SIG-M5 treated with dmso at 0.1 percent for 504 hours (cell line): ENCODE results near the gene CPNE9.

Source experiments
- DNase-seq: peaks from one replicate; lab custom pipeline; 2025; ENCODE audit not compliant: unreplicated experiment; lab: John Stamatoyannopoulos, UW

CPNE9 gene

DNA sequence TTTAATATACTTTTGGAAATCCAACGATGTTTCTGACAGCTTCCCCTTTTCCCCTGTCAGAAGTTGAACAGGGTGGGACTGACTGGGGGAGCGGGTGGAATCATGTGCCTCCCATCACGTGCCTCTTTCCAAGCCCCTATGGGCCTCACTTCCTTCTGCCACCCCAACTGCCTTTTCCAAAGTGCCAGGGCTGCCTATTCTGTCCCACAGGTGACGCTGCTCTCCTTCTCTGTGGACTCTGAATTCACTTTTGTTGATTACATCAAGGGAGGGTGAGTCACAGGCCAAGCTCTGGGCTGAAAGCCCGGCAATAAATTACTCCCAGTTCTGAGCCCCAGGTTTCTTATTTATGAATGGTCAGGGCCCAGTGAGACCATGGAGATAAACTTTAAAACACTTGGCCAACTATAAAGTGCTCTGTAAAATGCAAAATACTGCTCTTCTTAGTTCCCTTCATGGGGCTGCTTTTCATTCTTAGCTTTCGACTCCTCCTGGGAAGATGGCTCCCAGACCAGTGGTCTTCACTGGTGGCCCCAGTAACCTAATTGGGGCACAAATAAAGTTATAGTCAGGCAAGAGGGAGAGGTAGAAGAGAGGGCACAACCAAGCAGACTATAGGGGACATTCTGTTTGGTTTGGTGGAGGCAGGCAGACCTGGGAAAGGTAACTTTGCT, 12.3 kb downstream of the CPNE9 start:
- DNase-seq, result peak; percentile 97

DNA sequence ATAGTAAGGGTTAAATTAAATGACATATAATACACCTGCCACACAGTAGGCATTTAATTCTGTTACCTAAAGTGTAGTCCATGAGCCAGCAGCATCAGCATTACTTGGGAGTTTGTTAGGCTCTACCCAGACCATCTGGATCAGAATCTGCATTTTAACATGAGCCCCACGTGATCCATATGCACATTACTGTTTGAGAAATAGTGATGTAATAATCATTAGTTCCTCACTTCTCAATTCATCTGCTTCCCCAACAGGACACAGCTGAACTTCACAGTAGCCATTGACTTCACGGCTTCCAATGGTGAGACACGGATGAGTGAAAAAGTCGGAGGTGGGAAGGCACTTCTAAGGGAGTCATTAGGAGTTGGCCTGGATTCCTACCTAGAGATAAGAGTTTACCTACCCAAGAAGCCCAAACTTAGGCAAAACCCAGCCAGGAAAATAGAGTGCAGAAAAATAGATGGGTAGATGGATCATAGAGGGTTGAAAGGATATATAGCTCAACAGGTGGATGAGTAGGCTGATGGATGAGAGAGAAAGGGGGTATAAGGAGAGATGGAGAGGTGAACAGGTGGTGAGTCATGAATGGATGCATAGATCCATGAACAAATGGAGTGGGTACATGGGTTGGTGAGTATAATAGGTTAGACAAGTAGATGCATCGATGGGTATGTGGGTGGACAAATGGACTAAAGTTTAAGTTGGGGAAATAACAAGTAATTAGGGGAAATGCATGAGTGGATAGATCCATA, 13.3 kb downstream of the CPNE9 start:
- no peak for DNase-seq

DNA sequence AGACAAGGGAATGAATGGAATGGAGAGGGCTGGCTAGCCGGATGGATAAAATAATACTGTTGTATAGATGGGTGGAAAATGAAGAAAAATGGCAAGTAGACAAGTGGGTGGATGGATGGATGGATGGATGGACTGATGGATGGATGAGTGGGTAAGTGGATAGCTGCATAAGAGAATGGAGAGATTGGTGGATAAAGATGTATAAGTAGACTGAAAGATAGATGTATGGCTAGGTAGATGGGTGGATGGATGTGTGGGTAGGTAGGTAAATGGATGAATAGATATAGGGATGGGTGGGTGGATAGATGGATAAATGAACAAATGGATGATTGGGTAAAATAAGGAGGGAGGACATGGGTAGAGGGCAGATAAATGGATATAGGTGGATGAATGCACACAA, 13.9 kb downstream of the CPNE9 start:
- no peak for DNase-seq

DNA sequence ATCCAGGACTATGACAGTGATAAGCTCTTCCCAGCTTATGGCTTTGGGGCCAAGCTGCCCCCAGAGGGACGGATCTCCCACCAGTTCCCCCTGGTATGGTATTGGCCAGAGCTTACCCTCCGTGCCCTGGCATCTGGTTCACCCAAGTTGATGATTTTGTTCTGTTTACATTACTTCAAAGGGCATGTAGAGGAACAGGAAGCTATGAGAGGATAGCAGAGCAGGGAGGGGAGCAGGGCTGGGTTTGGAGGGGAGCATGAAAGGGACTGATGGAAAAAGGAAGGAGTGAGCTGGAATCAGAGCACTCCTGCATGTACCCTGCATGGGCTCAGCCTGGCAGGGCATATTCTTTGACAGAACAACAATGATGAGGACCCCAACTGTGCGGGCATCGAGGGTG, 14.5 kb downstream of the CPNE9 start:
- no peak for DNase-seq

DNA sequence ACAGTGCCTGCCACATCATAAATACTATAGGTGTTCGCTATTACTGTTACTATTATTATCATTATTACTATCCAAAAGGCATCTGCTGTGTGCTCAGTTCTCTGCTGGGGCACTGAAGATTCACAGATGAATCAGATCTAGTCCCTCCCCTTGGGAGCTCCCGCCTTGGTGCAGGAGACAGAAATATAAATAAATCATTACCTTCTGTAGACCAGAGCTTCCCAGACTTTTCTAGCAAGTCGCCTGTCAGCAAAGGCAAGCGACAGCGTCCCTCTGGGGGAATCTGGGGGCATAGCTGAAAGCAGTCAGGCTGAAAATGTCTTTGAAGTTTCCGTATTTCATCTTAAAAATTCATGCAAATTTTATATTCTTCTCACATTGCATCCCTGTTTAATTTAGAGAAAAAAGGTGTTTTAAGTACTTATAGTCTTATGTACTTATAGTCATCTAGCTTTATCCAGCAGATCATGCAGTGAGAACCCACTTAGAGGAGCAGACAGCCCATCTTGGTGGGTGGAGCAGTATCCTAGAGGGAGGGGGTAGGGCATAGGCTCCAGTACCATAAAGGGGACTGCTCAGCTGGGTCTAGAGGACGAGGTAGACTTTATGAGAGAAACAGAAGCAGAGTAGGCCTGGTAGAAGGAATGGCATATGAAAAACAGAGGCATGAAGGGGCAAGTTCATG, 17.5 kb downstream of the CPNE9 start:
- no peak for DNase-seq

DNA sequence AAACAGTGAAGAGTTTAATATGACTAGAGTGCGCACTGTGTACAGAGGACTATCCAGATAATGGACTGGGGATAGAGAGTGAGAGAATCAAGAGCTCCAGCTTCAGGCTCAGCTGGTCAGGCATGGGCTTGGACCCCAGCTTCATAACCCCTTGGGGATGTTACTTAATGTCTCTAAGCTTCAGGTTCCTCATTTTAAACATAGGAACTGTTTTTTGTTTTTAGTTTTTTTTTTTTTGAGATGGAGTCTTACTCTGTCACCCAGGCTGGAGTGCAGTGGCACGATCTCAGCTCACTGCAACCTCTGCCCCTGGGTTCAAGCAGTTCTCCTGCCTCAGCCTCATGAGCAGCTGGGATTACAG, 18.0 kb downstream of the CPNE9 start:
- DNase-seq, result peak; percentile 14

DNA sequence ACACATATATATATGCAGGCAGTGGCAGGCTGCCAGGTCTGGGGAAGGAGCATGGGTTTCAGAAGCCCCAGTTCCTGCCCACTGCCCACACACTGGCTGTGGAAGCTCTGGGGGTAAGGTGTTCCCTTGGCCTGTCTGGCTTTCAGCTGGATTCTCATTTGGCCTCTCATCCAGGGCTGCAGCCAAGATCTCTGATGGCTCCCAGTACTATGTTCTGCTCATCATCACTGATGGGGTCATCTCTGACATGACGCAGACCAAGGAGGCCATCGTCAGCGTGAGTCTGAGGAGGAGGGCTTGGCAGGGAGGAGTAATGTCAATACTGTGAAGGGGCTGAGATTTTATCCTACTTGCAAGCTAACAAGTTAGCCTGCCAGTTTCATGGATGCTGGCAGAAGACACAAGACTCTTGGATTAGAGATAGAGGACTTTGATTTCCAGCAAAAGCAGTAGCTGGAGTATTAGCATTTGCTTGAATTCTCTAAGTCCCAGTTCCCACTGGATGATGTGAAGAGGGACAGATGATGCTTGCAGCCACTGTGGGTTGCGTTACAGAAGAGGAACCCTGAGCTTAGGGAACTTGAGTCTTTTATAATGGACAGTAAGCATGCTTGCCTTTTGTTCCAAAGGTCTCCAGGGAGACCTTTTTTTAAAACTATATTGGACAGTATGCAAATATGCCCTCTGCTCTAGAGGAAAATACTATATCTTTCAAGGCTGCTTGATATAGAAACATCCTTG, 22.3 kb downstream of the CPNE9 start:
- DNase-seq, result no peak

DNA sequence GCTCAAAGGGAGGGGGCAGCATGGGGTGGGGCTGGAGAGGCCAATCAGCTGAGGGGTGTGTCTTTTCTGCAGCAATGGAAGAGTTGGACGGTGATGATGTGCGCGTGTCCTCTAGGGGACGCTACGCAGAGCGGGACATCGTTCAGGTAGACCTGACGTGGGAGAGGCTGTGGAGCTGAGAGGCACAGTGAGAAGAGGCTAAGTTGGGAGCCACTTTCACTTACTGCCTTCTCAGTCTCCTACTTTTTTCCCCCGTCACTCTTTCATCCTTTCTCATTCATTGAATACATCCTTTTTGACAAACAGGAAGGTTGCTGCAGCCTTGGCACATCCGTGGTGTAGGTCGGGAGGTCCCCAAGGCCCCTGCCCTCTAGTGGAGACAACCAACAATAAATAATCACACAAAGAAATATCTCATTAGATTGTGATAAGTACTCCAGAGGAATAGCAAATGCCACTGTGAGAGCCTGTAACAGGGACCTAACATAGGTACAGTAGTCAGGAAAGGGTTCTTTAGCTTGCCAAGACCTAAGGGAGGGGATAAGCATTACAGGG, 23.5 kb downstream of the CPNE9 start:
- peak; percentile 59 for DNase-seq

DNA sequence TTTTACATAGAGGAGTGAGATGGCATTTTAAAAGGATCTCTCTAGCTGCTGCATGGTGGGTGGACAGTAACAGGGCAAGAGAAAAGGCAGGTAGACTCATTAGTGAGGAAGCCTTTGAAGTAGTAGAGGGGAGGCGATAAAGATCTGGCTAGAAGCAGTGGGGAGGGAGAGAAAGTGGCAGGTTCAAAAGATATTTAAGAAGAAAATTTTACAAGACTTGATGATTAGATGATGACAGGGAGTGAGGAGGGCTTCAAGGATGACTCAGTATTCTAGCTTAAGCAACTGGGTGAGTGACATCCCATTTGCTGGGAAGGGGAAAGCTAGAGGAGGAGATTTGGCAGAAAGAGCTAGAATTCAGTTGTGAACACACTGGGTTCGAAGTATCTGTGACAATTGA, 24.1 kb downstream of the CPNE9 start:
- peak; percentile 27 for DNase-seq

DNA sequence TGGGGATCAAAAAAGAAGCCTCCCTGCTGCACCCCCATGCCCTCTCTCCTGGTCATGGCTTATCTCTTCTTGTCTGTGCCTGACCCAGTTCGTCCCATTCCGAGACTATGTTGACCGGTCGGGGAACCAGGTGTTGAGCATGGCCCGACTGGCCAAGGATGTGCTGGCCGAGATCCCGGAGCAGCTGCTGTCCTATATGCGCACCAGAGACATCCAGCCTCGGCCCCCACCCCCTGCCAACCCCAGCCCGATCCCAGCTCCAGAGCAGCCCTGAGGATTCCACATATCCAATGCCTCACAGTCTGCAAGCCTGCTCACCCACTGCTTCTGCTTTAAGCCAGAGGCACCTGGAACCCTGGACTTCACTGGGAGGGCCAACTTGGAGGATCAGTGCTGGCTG, 25.8 kb downstream of the CPNE9 start:
- no peak for DNase-seq

DNA sequence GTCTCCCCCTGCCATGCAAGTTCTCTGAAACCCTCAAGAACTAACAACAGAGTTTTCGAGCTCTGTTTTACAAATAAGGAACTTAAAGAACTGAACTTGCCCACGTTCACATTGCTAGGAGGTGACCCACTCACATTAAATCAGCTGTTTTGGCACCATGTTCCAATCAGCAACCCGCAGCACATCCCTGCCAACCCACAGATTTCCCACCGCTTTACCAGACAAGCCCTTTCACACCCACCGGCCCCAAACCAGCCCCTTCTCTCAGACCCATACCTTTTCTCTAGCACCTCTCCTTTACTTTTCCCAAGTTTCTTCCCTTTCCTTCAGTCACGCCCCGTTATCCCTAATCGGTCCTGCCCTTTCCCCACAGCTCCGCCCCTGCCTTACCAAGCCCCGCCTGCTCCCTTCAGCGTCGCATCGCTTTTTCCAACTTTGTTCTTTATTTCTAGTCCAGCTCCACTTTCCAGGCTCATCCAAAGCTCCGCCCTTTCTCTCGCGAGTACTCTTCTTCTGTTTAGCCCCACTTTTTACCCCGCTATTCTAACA, 27.1 kb downstream of the CPNE9 start:
- no peak for DNase-seq

DNA sequence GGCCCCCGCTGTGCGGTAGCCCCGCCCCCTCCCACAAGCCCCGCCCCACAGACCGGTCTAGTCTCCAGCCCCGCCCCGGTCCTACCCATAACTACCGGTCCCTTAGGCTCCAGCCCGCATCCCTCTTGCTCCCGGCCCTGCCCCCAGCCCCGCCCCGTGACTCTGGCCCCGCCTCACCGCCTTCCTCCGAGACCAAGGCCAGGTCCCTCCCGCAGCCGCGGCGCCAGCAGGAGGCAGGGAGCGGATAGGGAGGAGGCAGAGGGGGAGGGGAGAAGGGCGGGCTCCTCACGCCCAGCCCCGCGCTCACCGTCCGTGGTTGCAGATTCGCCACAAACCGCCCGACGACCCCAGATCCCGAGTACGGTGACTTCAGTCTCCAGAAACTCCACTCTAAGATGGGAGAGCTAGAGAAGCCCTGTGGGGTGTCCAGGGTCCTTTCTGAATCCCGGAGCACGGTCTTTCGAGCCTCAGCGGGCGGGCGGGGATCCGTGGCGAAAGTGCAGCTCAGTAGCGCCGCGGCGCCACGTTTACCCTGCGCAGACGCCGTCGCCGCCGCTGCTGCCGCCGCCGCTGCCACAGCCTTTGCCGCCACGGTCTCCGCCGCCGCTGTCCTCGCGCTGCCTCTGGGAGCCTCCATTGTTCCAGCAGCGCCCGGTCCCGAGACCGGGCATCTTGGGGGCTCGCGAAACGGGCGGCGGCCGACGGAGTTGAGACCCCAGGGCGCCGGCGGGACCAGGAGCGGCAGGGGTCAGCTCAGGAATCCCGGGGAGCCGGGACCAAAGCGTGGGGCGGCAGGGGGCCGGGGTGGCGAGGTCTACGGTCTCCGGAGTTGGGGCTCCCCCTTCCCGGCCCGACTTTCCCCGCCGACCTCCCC, 27.8 kb downstream of the CPNE9 start, which contains the start of gene BRPF1:
Gene BRPF1 (plus strand): TSS at position 530 of the 874 bp plus-strand sequence. CDS start 2,406 bp downstream, outside the sequence.
- DNase-seq, result peak; percentile 99

DNA sequence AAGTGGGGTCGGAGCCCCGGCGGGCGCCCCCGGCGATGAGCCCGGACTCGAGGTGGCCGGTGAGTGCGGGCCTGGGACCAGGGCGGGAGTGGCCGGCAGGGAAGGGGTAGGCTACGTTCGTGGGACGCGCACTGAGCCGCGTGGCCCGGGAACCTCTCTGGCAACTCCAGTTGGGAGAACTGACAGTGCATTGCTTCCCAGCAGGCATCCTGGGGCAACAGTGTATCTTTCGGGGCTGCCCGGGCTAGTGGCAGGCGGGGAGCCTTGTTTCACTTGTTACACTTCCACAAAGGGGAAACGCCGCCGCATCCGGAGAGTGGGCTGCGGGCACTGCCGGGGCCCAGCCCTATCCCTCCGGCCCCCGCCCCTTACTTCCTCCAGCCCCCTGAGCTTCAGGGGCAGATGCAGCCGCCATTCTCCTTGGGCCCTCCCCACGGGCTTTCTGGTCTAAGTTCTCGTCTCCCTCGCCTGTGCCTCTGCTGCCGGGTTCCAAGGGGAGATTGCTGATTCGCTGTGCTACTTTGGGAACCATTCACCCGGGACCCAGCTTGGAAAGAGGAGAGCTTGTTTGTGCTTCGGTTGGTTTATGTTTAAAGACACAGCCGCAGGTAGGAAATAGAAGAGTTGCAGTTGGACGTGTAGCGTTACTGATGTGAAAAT, 28.6 kb downstream of the CPNE9 start:
- peak; percentile 31 for DNase-seq

DNA sequence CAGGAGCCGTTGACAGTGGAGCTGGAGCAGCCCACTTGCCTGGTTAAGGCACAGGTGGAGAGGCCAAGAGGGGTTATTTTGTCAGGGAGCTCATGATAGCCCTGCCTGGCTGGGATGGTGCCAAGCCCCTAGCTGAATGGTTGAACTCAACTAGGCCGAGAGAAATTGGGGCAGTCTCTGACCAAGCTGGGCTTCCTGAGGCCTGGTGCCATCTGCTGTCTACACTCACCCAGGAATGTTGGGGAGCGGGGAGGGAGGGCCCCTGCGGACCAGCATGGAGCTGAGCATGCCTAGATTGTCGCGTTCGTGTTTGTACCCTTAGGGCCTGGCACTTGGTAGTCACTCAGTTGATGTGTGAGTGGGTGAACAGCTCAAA, 29.1 kb downstream of the CPNE9 start:
- DNase-seq, result no peak

DNA sequence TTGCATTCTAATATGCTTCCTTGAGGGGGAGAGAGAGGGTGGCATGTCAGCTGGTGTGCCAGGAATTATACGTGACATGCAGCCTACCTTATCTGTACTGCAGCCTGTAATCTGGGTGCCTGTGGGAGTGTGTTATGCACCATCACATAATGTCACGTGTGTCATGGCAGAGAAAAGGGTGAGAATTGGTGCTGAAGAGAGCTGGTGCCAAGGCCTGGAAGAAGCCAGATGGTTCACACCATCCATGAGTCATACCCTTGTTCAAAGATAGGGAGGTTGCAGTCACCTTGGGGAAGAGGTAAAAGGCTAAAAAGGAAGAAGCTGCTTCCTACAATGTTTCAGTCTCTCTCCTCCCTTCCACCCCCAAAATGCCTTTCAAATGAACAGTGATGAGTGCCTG, 33.2 kb downstream of the CPNE9 start:
- no peak for DNase-seq

DNA sequence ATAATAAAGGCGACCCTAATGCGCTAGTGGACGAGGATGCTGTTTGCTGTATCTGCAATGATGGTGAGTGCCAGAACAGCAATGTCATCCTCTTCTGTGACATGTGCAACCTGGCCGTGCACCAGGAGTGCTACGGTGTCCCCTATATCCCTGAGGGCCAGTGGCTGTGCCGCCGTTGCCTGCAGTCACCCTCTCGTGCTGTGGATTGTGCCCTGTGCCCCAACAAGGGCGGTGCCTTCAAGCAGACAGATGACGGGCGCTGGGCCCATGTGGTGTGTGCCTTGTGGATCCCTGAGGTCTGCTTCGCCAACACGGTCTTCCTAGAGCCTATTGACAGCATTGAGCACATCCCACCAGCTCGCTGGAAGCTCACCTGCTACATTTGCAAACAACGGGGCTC, 35.5 kb downstream of the CPNE9 start:
- DNase-seq, result no peak

DNA sequence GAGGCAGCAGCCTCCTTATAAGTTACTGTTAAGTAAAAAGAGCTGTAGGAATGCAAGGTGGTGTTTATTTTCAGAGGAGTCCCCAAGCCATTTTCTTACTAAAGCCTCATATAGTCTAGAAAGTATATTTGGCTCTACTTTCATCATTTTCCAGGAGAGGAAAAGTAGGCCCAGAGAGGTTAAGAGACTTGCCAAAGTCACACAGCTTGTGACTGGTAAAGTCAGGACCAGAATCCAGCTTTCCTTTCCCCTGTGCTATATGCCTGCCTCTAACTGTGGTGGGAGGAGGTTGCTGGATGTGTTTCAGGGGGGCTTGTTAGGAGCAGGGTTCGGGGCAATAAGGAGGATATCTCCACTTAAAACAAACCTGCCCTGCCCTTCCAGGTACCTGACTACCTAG, 38.9 kb downstream of the CPNE9 start:
- no peak for DNase-seq

DNA sequence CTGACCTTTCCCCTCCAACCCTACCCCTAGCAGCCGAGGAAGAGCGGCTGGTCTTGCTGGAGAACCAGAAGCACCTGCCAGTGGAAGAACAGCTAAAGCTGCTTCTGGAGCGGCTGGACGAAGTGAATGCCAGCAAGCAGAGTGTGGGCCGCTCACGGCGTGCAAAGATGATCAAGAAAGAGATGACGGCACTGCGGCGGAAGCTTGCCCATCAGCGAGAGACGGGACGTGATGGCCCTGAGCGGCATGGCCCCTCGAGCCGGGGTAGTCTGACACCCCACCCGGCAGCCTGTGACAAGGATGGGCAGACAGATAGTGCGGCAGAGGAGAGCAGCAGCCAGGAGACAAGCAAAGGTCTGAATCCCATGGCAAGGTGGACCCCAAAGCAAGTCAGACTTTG, 39.9 kb downstream of the CPNE9 start:
- DNase-seq, result no peak

DNA sequence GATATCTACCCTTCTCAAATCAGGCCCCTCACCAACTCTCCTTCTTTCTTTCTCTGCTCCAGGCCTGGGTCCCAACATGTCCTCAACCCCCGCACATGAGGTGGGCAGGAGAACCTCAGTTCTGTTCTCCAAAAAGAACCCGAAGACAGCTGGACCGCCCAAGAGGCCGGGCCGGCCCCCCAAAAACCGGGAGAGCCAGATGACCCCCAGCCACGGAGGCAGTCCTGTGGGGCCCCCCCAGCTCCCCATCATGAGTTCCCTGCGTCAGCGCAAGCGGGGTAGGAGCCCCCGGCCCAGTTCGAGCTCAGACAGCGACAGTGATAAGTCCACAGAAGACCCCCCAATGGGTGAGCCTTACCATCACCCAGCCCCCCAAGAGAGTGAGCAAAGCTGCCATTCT, 40.5 kb downstream of the CPNE9 start:
- no peak for DNase-seq
